Activated naive CD4-positive, alpha-beta T cell treated with anti-CD3 and anti-CD28 coated beads, Interleukin-2, amount 10 ng/mL, durations not matched to agents 5 hours and 36 hours (primary cell): ENCODE results near the gene SLFN13. TPM values are rescaled to one million over a fixed set of nuclear protein-coding genes. Genes with fewer than 3 reads are reported as not detected.

Source experiments
- total RNA-seq, 2 experiments: library from RNA; stranded (reverse); gene quantifications; one replicate each; pipeline ENCODE4 v1.2.3, GENCODE V29; 2021

SLFN13 gene, protein sequence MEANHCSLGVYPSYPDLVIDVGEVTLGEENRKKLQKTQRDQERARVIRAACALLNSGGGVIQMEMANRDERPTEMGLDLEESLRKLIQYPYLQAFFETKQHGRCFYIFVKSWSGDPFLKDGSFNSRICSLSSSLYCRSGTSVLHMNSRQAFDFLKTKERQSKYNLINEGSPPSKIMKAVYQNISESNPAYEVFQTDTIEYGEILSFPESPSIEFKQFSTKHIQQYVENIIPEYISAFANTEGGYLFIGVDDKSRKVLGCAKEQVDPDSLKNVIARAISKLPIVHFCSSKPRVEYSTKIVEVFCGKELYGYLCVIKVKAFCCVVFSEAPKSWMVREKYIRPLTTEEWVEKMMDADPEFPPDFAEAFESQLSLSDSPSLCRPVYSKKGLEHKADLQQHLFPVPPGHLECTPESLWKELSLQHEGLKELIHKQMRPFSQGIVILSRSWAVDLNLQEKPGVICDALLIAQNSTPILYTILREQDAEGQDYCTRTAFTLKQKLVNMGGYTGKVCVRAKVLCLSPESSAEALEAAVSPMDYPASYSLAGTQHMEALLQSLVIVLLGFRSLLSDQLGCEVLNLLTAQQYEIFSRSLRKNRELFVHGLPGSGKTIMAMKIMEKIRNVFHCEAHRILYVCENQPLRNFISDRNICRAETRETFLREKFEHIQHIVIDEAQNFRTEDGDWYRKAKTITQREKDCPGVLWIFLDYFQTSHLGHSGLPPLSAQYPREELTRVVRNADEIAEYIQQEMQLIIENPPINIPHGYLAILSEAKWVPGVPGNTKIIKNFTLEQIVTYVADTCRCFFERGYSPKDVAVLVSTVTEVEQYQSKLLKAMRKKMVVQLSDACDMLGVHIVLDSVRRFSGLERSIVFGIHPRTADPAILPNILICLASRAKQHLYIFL
- total RNA-seq = 10 to 100 TPM; 66.9 to 69.4 TPM

DNA sequence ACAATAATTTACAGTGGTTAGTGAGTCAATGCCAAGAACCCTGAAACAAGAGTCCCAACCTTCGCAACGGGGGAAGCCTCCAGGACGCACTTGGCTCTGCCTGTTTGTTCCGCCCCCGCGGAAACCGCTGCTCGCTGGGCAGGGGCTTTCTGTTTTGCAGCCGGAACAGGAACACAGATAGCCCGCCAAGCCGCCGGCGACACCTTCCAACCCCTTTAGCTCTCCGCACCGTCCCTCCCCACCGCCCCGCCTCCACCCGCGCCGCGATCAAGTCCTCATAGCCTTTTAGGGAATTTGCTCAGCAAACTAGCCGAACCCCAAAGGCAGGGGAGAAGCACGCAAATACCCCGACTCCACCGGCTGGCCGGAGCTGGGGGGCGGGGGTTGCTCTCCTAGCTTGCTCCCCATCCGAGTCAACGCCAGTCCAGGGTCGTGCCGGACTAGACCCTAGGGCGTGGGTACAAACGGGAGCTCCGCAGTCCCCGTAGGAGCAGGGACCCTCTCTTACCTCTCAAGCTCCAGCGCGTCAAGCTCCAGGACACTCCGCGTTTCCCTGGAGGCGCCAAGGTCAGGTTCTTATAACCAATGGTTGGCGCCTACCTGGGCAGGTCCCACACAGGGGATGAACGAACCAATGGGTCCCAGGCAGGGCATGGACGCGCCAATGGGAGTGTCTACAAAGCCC, at the start of gene SLFN13:
TSS of gene SLFN13 (minus strand) at position 553 of the 685 bp plus-strand sequence. CDS start 3,086 bp downstream, outside the sequence.

DNA sequence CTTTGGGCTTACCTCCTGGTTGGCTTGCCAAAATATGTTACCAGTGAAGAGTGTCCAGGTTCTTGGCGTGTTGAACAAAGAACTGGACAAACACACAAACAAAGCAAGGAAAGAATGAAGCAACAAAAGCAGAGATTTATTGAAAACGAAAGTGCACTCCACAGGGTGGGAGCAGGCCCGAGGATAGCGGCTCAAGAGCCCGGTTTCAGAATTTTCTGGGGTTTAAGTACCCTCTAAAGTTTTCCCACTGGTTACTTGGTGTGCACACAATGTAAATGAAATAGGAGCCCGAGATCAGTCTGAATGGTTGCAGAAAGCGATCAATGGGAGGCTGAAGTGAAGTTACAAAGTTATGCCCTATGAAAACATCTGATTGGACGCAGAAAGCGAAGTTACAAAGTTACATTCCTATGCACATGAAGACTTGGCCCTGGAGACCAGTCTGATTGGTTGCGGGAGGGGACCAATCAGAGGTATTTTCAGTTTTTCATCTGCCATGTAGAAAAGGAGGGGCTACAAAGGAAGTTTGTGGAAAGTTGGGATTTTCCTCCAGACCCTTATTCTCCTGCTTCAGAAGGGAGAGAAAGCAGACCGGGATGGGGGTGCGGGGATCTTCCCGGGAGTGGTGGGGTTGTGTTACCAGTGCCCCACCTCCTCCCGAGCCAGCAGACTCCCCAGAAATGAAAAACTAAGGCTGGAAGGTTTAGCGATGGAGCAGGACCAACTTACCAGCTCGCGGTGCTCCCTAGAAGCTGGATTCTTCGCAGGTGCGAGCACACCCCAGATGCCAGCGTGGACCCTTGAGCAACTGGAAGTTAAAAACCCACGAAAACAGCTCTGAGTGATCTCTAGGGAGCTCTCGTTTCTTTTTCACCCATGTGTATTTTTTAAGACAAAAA, 16.1 kb downstream of the SLFN13 start, which contains the start of gene SLFN12:
TSS of gene SLFN12 (minus strand) at position 325 of the 899 bp plus-strand sequence. CDS start 9,472 bp downstream, outside the sequence.

Other genes starting within 250 kb of the SLFN13 start
- gene SLFN5, start 205.7 kb downstream of the SLFN13 start, total RNA-seq = 100 to 1,000 TPM; 242 to 248 TPM
- 10 to 100 TPM; 45.3 to 52.3 TPM for gene SLFN11, start 75.1 kb downstream of the SLFN13 start, total RNA-seq
- 10 to 100 TPM; 12.9 to 13.6 TPM for gene SLFN12, start 16.3 kb downstream of the SLFN13 start, total RNA-seq
- 10 to 100 TPM; 95.3 to 99.0 TPM for gene SLFN12L, start 88.9 kb upstream of the SLFN13 start, total RNA-seq
- not detected for gene SLFN14, start 112.1 kb upstream of the SLFN13 start, total RNA-seq
- gene PEX12, start 129.8 kb upstream of the SLFN13 start, total RNA-seq = 1 to 10 TPM; 3.2 to 3.4 TPM
- gene AP2B1, start 138.6 kb upstream of the SLFN13 start, total RNA-seq = 100 to 1,000 TPM; 133 to 135 TPM